ENCODE data around the gene GPC5.
"Not testable (repeated sequence)": the region's sequence is repeated elsewhere in the genome, so short reads cannot be mapped to it uniquely, and the experiment has no call there.

The GPC5 gene

GRCh38 chr13:92743992-92744391, 1345.6 kb downstream of the GPC5 start:
- H3K27ac ChIP-seq = no peak overlapping the region
- H3K27me3 ChIP-seq (ENCODE audit: insufficient read depth, low read depth) = no peaks in the 10 kb centered on the region
- no peak overlapping the region for H3K4me2 ChIP-seq
- H3K79me2 ChIP-seq (ENCODE audit: insufficient read depth, low read depth) = no peaks in the 10 kb centered on the region
- no peaks in the 10 kb centered on the region for H4K20me1 ChIP-seq (ENCODE audit: insufficient read depth)
- no peaks in the 10 kb centered on the region for H3K36me3 ChIP-seq (ENCODE audit: insufficient read depth)
- peaks cover 7% of the 10 kb centered on the region for H3K4me1 ChIP-seq (ENCODE audit: low read depth, poor library complexity, severe bottlenecking)
- TF ChIP-seq, protein P1, sequence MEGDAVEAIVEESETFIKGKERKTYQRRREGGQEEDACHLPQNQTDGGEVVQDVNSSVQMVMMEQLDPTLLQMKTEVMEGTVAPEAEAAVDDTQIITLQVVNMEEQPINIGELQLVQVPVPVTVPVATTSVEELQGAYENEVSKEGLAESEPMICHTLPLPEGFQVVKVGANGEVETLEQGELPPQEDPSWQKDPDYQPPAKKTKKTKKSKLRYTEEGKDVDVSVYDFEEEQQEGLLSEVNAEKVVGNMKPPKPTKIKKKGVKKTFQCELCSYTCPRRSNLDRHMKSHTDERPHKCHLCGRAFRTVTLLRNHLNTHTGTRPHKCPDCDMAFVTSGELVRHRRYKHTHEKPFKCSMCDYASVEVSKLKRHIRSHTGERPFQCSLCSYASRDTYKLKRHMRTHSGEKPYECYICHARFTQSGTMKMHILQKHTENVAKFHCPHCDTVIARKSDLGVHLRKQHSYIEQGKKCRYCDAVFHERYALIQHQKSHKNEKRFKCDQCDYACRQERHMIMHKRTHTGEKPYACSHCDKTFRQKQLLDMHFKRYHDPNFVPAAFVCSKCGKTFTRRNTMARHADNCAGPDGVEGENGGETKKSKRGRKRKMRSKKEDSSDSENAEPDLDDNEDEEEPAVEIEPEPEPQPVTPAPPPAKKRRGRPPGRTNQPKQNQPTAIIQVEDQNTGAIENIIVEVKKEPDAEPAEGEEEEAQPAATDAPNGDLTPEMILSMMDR (conservative IDR thresholded peaks at IDR 0.05; ENCODE audit: low read depth, low read length) = no peak
- no peak overlapping the region for H2AFZ ChIP-seq (ENCODE audit: low read depth)
- H3K4me3 ChIP-seq (IDR thresholded peaks at IDR 0.05; ENCODE audit: insufficient read depth, low read depth, low read length) = no peak overlapping the region
- H3K9ac ChIP-seq = no peak overlapping the region

DNA sequence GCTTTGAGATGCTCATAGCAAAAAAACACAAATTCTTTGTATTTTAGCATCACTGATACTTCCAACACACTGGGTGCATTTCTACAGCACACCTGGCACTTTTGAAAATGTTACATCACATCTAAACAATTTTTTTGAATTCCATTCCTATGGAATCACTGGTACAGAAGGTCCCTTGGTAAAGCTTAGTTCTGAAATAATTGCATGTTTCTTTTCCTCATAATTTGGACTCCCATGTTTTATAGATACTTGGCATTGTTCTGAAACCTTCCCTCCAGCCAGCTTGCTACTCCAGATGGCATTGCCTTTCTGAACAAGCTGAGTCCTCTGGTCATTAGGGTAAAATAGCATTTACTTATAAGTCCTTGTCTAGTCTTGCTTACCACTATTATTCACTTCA, 1346.8 kb downstream of the GPC5 start:
- Histone ChIP-seq H3K4me1 (ENCODE audit: low read depth, poor library complexity, severe bottlenecking) (no peaks in the 10 kb centered on the region), H3K27ac (no peak overlapping the region), H3K9ac (no peak overlapping the region), H3K79me2 (ENCODE audit: insufficient read depth, low read depth) (no peaks in the 10 kb centered on the region), H2AFZ (ENCODE audit: low read depth) (no peak overlapping the region), H3K27me3 (ENCODE audit: insufficient read depth, low read depth) (no peaks in the 10 kb centered on the region), H3K4me2 (no peak overlapping the region), H4K20me1 (ENCODE audit: insufficient read depth) (no peaks in the 10 kb centered on the region), H3K4me3 (IDR thresholded peaks at IDR 0.05; ENCODE audit: insufficient read depth, low read depth, low read length) (no peak overlapping the region), H3K36me3 (ENCODE audit: insufficient read depth) (no peaks in the 10 kb centered on the region)
- TF ChIP-seq, protein P1 (conservative IDR thresholded peaks at IDR 0.05; ENCODE audit: low read depth, low read length) = no peak

DNA sequence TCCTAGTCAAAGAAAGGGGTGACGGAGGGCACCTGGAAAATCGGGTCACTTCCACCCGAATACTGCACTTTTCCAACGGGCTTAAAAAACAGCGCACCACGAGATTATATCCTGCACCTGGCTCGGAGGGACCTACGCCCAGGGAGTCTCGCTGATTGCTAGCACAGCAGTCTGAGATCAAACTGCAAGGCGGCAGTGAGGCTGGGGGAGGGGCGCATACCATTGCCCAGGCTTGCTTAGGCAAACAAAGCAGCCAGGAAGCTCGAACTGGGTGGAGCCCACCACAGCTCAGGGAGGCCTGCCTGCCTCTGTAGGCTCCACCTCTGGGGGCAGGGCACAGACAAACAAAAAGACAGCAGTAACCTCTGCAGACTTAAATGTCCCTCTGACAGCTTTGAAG, 1354.3 kb downstream of the GPC5 start:
- not testable (repeated sequence) for H3K27me3 ChIP-seq (ENCODE audit: insufficient read depth, low read depth); H2AFZ ChIP-seq (ENCODE audit: low read depth); H3K27ac ChIP-seq; H3K79me2 ChIP-seq (ENCODE audit: insufficient read depth, low read depth); H4K20me1 ChIP-seq (ENCODE audit: insufficient read depth); H3K4me2 ChIP-seq; H3K36me3 ChIP-seq (ENCODE audit: insufficient read depth); H3K4me1 ChIP-seq (ENCODE audit: low read depth, poor library complexity, severe bottlenecking); H3K9ac ChIP-seq; H3K4me3 ChIP-seq (IDR thresholded peaks at IDR 0.05; ENCODE audit: insufficient read depth, low read depth, low read length)

GRCh38 chr13:92761710-92762109, 1363.3 kb downstream of the GPC5 start:
- Histone ChIP-seq H3K4me1 (ENCODE audit: low read depth, poor library complexity, severe bottlenecking) (no peaks in the 10 kb centered on the region), H2AFZ (ENCODE audit: low read depth) (no peak overlapping the region), H3K27ac (no peak overlapping the region)

GRCh38 chr13:92767468-92767867, 1369.0 kb downstream of the GPC5 start:
- Histone ChIP-seq H3K4me1 (ENCODE audit: low read depth, poor library complexity, severe bottlenecking) (no peaks in the 10 kb centered on the region), H3K27me3 (ENCODE audit: insufficient read depth, low read depth) (no peaks in the 10 kb centered on the region), H3K79me2 (ENCODE audit: insufficient read depth, low read depth) (no peaks in the 10 kb centered on the region), H3K27ac (no peak overlapping the region; the same call in 1 of the 2 replicates), H3K4me3 (IDR thresholded peaks at IDR 0.05; ENCODE audit: insufficient read depth, low read depth, low read length) (no peak overlapping the region), H3K9ac (no peak overlapping the region), H3K4me2 (peak overlapping the region; percentile 34), H3K36me3 (ENCODE audit: insufficient read depth) (no peaks in the 10 kb centered on the region), H4K20me1 (ENCODE audit: insufficient read depth) (no peaks in the 10 kb centered on the region), H2AFZ (ENCODE audit: low read depth) (peak overlapping the region; percentile 42)
- TF ChIP-seq, protein P1 (conservative IDR thresholded peaks at IDR 0.05; ENCODE audit: low read depth, low read length) = no peak

More at GRCh38 chr13:92761710-92762109, 1363.3 kb downstream of the GPC5 start:
- Histone ChIP-seq H3K4me2 (no peak overlapping the region), H4K20me1 (ENCODE audit: insufficient read depth) (no peaks in the 10 kb centered on the region), H3K4me3 (IDR thresholded peaks at IDR 0.05; ENCODE audit: insufficient read depth, low read depth, low read length) (no peak overlapping the region), H3K27me3 (ENCODE audit: insufficient read depth, low read depth) (no peaks in the 10 kb centered on the region), H3K79me2 (ENCODE audit: insufficient read depth, low read depth) (no peaks in the 10 kb centered on the region), H3K36me3 (ENCODE audit: insufficient read depth) (no peaks in the 10 kb centered on the region), H3K9ac (no peak overlapping the region)
- TF ChIP-seq, protein P1 (conservative IDR thresholded peaks at IDR 0.05; ENCODE audit: low read depth, low read length) = no peak
